HG03103 (cell line): ENCODE results near the gene MMGT1.
"Not testable (repeated sequence)": the region's sequence is repeated elsewhere in the genome, so short reads cannot be mapped to it uniquely, and the experiment has no call there.

ENCODE experiments used
- ATAC-seq: cut with Tn5 transposase; IDR thresholded peaks from one replicate; pipeline ENCODE4 v1.9.1; 2021; ENCODE audit warnings: low read depth; ENCODE audit not compliant: unreplicated experiment

MMGT1 gene

DNA sequence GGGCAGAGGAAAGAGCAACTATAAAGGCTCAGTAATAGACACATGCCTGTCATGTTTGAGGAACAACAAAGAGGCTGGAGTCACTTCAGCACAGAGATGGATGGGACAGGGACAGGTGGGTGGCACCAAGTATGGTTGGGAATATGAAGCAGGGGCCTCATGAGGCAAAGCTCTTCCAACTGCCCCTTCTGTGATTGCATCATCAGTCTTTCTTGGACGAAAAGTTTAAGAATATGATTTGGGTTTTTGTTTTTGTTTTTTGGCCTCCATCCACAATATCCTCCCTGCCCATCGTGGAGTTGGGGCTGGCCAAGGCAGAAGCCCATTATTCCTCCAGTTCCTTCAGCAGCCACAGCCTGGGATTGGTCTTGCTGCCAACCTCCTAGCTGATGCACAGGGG lies 45.9 kb downstream of the MMGT1 start:
- no peak for ATAC-seq

DNA sequence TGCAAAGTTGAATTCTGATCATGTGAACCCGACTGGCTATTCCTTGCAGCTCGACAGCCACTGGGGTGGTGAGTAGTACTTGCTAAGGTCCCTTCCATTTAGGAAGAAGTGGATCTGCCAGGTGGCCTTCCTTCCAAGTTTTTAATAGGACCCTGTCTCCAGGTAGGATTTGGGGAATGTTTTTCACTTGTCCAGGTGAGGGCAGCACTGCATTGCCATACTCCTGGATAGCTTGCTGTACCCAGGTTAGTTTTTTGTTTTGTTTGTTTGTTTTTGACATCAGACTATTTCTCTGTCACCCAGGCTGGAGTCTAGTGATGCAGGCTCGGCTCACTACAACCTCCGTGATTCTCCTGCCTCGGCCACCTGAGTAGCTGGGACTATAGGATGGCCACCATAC lies 50.4 kb downstream of the MMGT1 start:
- no peak for ATAC-seq

DNA sequence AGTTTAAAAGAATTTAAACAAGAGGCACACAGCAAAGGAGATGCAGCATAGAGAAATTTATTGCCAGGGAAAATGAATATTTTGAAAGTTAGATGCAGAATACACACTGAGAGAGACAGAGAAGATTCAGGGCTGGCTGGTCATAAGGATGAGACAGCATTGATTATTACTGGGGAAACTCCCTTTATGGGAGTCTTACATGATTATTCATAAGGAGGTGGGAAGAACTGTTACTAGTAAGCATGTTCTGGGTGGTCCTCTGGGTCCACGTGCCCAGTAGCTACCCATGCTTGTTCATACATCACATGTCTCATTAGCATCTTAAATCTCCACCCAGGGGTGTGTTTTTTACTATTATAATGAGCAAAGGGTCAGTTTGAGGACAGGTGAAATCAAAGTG lies 53.3 kb downstream of the MMGT1 start:
- ATAC-seq: not testable (repeated sequence)

- ATAC-seq: no peak
Measured at GRCh38 chrX:135914404-135914803, 59.4 kb downstream of the MMGT1 start.
